B cell (primary cell): Measurements from ENCODE around the gene PEX10. TPM values are rescaled to one million over a fixed set of nuclear protein-coding genes. Genes with fewer than 3 reads are reported as not detected.

ENCODE experiments used
- ATAC-seq: fragments of 200-7000 bp; cut with Tn5 transposase; one replicate; pipeline ENCODE4 v1.10.0; 2021; ENCODE audit warnings: low read depth, mild to moderate bottlenecking, moderate number of reproducible peaks, moderate library complexity
- CTCF ChIA-PET: fragments of 350-600 bp; sonication (Branson Sonifier 250); formaldehyde crosslinking; loops from one replicate; lab custom pipeline; 2021; ENCODE audit warnings: antibody characterized with exemption, inconsistent platforms; lab: Charles Lee
- POLR2A ChIA-PET: fragments of 350-600 bp; sonication (Branson Sonifier 250); formaldehyde crosslinking; loops from one replicate; lab custom pipeline; 2021; ENCODE audit warnings: antibody characterized with exemption; lab: Charles Lee
- DNase-seq: peaks from one replicate; pipeline ENCODE4 v3.0.0; 2013
- H2AFZ ChIP-seq: 2 replicates; pipeline ENCODE4 v1.6.1; 2012; ENCODE audit warnings: mild to moderate bottlenecking, low read depth, low read length; ENCODE audit not compliant: insufficient read depth, poor library complexity, severe bottlenecking
- H3K27ac ChIP-seq, 2 donors: 1 replicate in 1 of 2; 2 replicates in 1 of 2; pipeline ENCODE4 v1.5.1; 2012 to 2013; ENCODE audit warnings: low read length in 2 of 2, mild to moderate bottlenecking in 2 of 2, moderate library complexity in 1 of 2
- H3K27me3 ChIP-seq, 4 experiments: fragments of 200-600 bp in 1 of 4; sonication (generic) in 1 of 4; replicated peaks in 1 of 4; 1 replicate in 2 of 4; 2 replicates in 2 of 4; pipeline versions ENCODE4 v1.6.1 to v1.7.0; 2013 to 2016; ENCODE audit warnings: low read length in 3 of 4, mild to moderate bottlenecking in 2 of 4, mixed read lengths in 1 of 4, moderate library complexity in 1 of 4; ENCODE audit not compliant: insufficient read depth in 4 of 4, control insufficient read depth in 3 of 4; ENCODE audit errors: control extremely low read depth in 1 of 4
- H3K36me3 ChIP-seq, 2 experiments: replicated peaks in 1 of 2; 1 replicate in 1 of 2; 2 replicates in 1 of 2; pipeline versions ENCODE4 v1.6.1 to v1.7.1; 2013; ENCODE audit warnings: low read length in 1 of 2; ENCODE audit not compliant: insufficient read depth in 2 of 2, control insufficient read depth in 1 of 2; ENCODE audit errors: control extremely low read depth in 1 of 2, extremely low read depth in 1 of 2
- H3K4me1 ChIP-seq, 2 donors: fragments of 200-600 bp in 1 of 2; sonication (generic) in 1 of 2; 1 replicate in 1 of 2; 2 replicates in 1 of 2; pipeline versions ENCODE4 v1.5.1 to v1.6.1; 2013 to 2017; ENCODE audit warnings: low read length in 2 of 2; ENCODE audit not compliant: control insufficient read depth in 2 of 2, insufficient read depth in 2 of 2
- H3K4me2 ChIP-seq: replicated peaks from 2 replicates; pipeline ENCODE3; 2012; ENCODE audit warnings: mild to moderate bottlenecking, low read depth, low read length; ENCODE audit not compliant: poor library complexity, severe bottlenecking
- H3K4me3 ChIP-seq, 5 experiments: fragments of 200-600 bp in 1 of 5; sonication (generic) in 1 of 5; 1 replicate in 3 of 5; 2 replicates in 2 of 5; pipeline versions ENCODE4 v1.5.1 to v1.7.0; 2011 to 2016; ENCODE audit warnings: low read length in 4 of 5, mild to moderate bottlenecking in 4 of 5, low read depth in 2 of 5, control low read depth in 1 of 5, moderate library complexity in 1 of 5; ENCODE audit not compliant: insufficient read depth in 1 of 5; ENCODE audit errors: control extremely low read depth in 1 of 5, extremely low read depth in 1 of 5
- H3K79me2 ChIP-seq: fragments of 200-600 bp; sonication (generic); one replicate; pipeline ENCODE4 v1.6.0; 2016; ENCODE audit warnings: low read length; ENCODE audit not compliant: control insufficient read depth, insufficient read depth
- H3K9ac ChIP-seq: fragments of 200-600 bp; sonication (generic); 2 replicates; pipeline ENCODE4 v1.6.1; 2017; ENCODE audit warnings: mild to moderate bottlenecking, low read length, moderate library complexity
- H3K9me3 ChIP-seq, 3 donors: one replicate each; pipeline versions ENCODE4 v1.6.1 to v1.7.1; 2013; ENCODE audit warnings: low read length in 2 of 3; ENCODE audit not compliant: control insufficient read depth in 2 of 3, insufficient read depth in 1 of 3; ENCODE audit errors: control extremely low read depth in 1 of 3
- H4K20me1 ChIP-seq: 2 replicates; pipeline ENCODE4 v1.6.0; 2012; ENCODE audit warnings: mild to moderate bottlenecking, low read length; ENCODE audit not compliant: insufficient read depth, control insufficient read depth, poor library complexity, severe bottlenecking
- H3K27ac Mint-ChIP-seq: one replicate; pipeline ENCODE4 v1.8.0; 2021; ENCODE audit warnings: mixed read lengths
- H3K27me3 Mint-ChIP-seq: one replicate; pipeline ENCODE4 v1.8.0; 2021; ENCODE audit warnings: mixed read lengths
- H3K4me1 Mint-ChIP-seq: one replicate; pipeline ENCODE4 v1.8.0; 2021; ENCODE audit warnings: mixed read lengths
- H3K4me3 Mint-ChIP-seq: one replicate; pipeline ENCODE4 v1.8.0; 2021; ENCODE audit warnings: mixed read lengths
- H3K9me3 Mint-ChIP-seq: one replicate; pipeline ENCODE4 v1.8.0; 2022; ENCODE audit warnings: mixed read lengths; ENCODE audit not compliant: insufficient read depth
- CTCF ChIP-seq: fragments of 200-600 bp; IDR thresholded peaks from one replicate; pipeline ENCODE4 v1.8.0; 2022; ENCODE audit warnings: antibody characterized with exemption, mild to moderate bottlenecking
- EZH2 ChIP-seq: IDR thresholded peaks from 2 replicates; pipeline ENCODE4 v1.6.1; 2012; ENCODE audit warnings: borderline replicate concordance, low read depth, mild to moderate bottlenecking, moderate library complexity, low read length; ENCODE audit not compliant: insufficient read depth, poor library complexity, severe bottlenecking
- WGBS: methylation state at CpG from one replicate; pipeline ENCODE4 v1.1.5; 2013; ENCODE audit warnings: missing lambda C conversion rate; ENCODE audit not compliant: insufficient coverage; 5-methylcytosine and 5-hydroxymethylcytosine counted together
- intact Hi-C: fragments of 100-400 bp; cut with micrococcal nuclease; formaldehyde crosslinking; loops from one replicate; pipeline ENCODE4 v1.10.0; 2022
- polyA plus RNA-seq: library from polyadenylated mRNA; depleted of rRNA; stranded (reverse); fragments of >200 nt; gene quantifications from 2 replicates; pipeline ENCODE4 v1.2.3, GENCODE V29; 2012
- total RNA-seq, 2 donors: library from RNA; stranded (reverse); fragments of 120-200 nt in 1 of 2; gene quantifications; 1 replicate in 1 of 2; 2 replicates in 1 of 2; pipeline versions ENCODE4 v1.2.3 to v1.2.4, GENCODE V29; 2013 to 2022

Gene PEX10
- total and polyA plus RNA-seq, 2 donors (not counting 1 experiment from before 2014, with no cell fraction given), result 13.5 to 18.4 TPM

- no peaks in the 10 kb centered on the region for H3K27me3 Mint-ChIP-seq
- no peak overlapping the region for H3K4me2 ChIP-seq
Observed at GRCh38 chr1:2389644-2390043, 22.7 kb downstream of the PEX10 start.

More at GRCh38 chr1:2389644-2390043, 22.7 kb downstream of the PEX10 start:
- no peaks in the 10 kb centered on the region for H3K9me3 Mint-ChIP-seq
- Histone ChIP-seq H3K79me2 (peaks cover 41% of the 10 kb centered on the region), H3K4me3 (no peak overlapping the region), H3K27ac (no peak overlapping the region), H3K27me3 (no peaks in the 10 kb centered on the region), H3K9ac (no peak overlapping the region), H3K4me1 (peaks cover 25 to 47% of the 10 kb centered on the region in 2 donors), H4K20me1 (peaks cover 25% of the 10 kb centered on the region), H3K9me3 (no peaks in the 10 kb centered on the region), H3K36me3 (peaks cover 2 to 16% of the 10 kb centered on the region in 2 experiments), H2AFZ (no peak overlapping the region)
- H3K27ac Mint-ChIP-seq, result no peak overlapping the region
- POLR2A ChIA-PET, result no interaction called here
- peak overlapping the region; percentile 78 for H3K4me3 Mint-ChIP-seq
- H3K4me1 Mint-ChIP-seq, result peaks cover 39% of the 10 kb centered on the region
- no peak for DNase-seq
- ATAC-seq, result no peak
- no peak for TF ChIP-seq CTCF
- no peak for TF ChIP-seq EZH2
- WGBS, result 66% methylated on average over 7 of the region's 7 CpGs
- CTCF ChIA-PET, result interaction anchor here (1.1 to 3.1 kb wide), 3 partner anchors 8 to 196 kb away, joined by 4 to 27 read pairs (median 6); partner anchors contain the start of gene FAAP20
- intact Hi-C loops, result loop anchor here (2.0 kb wide), 2 partner anchors 195 to 481 kb away; partner anchors contain the start of gene FAAP20
